ENCODE results near the gene NDUFA13. TPM values are rescaled to one million over a fixed set of nuclear protein-coding genes. Genes with fewer than 3 reads are reported as not detected.
"Not testable (repeated sequence)": the region's sequence is repeated elsewhere in the genome, so short reads cannot be mapped to it uniquely, and the experiment has no call there.

The NDUFA13 gene
- total RNA-seq (ENCODE audit: unreplicated experiment), result 278 TPM
- long read RNA-seq, transcript NDUFA13-204 (5 exons, 991 nt), result major isoform, 152 of 152 reads
- long read RNA-seq, partial matches to known transcripts, result 0 of 152 reads
- long read RNA-seq, other reads (novel, unspliced or antisense), result 0 of 152 reads

DNA sequence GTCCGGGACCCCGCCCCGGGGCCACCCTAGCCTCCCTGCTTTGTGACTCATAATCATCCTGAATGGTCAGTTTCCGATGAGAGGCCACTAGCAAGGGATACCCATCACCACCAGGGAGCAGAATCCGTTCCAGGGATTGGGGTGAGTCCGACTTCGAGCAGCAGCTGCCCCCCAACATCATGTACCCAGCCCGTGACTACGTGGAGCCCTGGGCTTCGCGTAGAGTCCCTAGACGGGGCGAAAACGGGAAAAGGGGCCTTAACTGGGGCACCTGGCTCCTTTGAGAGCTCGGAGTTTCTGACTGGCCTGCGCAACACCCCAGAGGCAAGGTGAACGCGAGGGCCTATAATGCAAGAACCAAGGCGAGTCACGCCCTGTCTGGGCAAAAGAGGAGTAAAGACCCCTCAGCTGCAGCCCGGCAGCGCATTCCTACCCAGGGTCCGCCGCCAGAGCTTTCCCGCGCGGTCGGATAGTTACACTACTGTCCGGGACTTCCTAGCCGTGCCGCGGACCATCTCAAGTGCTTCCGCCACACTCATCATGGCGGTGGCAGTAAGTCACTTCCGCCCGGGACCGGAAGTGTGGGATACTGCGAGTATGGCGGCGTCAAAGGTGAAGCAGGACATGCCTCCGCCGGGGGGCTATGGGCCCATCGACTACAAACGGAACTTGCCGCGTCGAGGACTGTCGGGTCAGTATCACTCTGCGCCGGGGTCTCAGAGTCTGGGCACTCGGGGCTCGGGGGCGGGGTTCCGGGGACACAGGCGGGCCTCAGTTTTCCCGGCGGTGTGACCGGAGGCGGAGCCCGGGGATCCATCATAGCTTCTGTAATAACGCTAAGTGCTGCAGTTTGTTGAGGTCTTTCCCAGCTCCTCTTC, at the start of gene NDUFA13:
NDUFA13 (plus strand) TSS at position 584 of the 878 bp plus-strand sequence; CDS start at position 598, 14 bp downstream.
- DNase-seq (ENCODE audit: low spot score), result peak; percentile 92
- no peaks in the 10 kb centered on the region for H3K9me3 Mint-ChIP-seq (ENCODE audit: unreplicated experiment)
- H3K4me1 Mint-ChIP-seq (ENCODE audit: unreplicated experiment), result no peaks in the 10 kb centered on the region
- no peak for TF ChIP-seq CTCF (IDR thresholded peaks at IDR 0.05; ENCODE audit: unreplicated experiment)
- H3K27ac Mint-ChIP-seq (ENCODE audit: unreplicated experiment), result peak within 1 kb of the TSS; percentile 95
- H3K4me3 Mint-ChIP-seq (ENCODE audit: unreplicated experiment), result peak within 1 kb of the TSS; percentile 94
- peaks cover 11% of the 10 kb centered on the region for H3K27me3 Mint-ChIP-seq (ENCODE audit: unreplicated experiment)
- H3K36me3 Mint-ChIP-seq (ENCODE audit: low read depth, unreplicated experiment), result no peaks in the 10 kb centered on the region

DNA sequence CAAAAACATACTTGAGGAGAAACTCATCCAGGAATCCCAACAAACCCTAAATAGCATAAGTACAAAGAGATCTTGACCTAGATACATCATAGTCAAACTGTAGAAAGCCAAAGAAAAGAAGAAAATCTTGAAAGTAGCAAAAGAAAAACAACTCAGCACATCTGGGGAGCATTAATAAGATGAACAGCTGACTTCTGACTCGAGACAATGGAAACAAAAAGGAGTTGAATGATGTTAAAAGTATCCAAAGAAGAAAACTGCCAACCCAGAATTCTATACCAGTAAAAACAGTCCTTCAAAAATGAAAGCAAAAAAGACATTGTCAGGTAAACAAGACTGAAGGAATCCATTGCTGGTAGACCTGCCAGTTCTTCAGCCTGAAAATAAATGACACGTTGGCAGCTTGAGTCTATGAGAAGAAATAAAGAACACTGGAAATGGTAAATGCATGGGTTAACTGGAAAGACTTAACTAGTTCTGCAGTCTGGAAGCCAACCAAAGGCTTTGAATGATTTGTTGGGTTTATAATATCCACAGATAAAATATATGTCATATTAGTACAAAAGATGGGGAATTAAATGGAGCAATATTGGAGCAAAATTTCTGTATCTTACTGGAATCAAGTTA, 47.5 kb upstream of the NDUFA13 start:
- TF ChIP-seq CTCF (IDR thresholded peaks at IDR 0.05; ENCODE audit: unreplicated experiment), result no peak
- Mint-ChIP-seq H3K36me3 (ENCODE audit: low read depth, unreplicated experiment) (peaks cover 42% of the 10 kb centered on the region), H3K9me3 (ENCODE audit: unreplicated experiment) (peaks cover 12% of the 10 kb centered on the region), H3K4me3 (ENCODE audit: unreplicated experiment) (peak overlapping the region; percentile 37), H3K4me1 (ENCODE audit: unreplicated experiment) (peaks cover 28% of the 10 kb centered on the region), H3K27ac (ENCODE audit: unreplicated experiment) (no peak overlapping the region), H3K27me3 (ENCODE audit: unreplicated experiment) (peaks cover 21% of the 10 kb centered on the region)
- no peak for DNase-seq (ENCODE audit: low spot score)

DNA sequence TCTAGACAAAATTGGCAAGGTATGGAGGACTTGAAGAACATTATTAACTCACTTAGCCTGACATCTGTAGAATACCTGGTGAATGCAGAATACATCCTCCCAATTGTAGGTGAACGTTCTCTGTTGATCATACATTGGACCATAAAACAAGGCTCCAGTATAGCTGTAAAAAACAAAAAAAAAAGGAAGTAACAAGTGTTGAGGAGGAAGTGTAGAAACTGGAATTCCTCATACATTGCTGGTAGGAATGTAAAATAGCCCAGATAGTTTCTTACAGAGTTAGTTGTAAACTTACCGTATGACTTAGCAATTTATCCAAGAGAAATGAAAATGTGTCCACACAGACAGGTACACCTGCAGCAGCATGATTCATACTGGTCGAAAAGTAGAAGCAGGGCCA, 45.4 kb upstream of the NDUFA13 start:
- TF ChIP-seq CTCF (IDR thresholded peaks at IDR 0.05; ENCODE audit: unreplicated experiment), result no peak

GRCh38 chr19:19471682-19472081, 44.3 kb upstream of the NDUFA13 start:
- Mint-ChIP-seq H3K27ac (ENCODE audit: unreplicated experiment) (no peak overlapping the region), H3K36me3 (ENCODE audit: low read depth, unreplicated experiment) (peaks cover 34% of the 10 kb centered on the region), H3K9me3 (ENCODE audit: unreplicated experiment) (peaks cover 7% of the 10 kb centered on the region), H3K27me3 (ENCODE audit: unreplicated experiment) (peaks cover 14% of the 10 kb centered on the region), H3K4me3 (ENCODE audit: unreplicated experiment) (no peak overlapping the region), H3K4me1 (ENCODE audit: unreplicated experiment) (peaks cover 25% of the 10 kb centered on the region)
- no peak for DNase-seq (ENCODE audit: low spot score)
- TF ChIP-seq CTCF (IDR thresholded peaks at IDR 0.05; ENCODE audit: unreplicated experiment), result no peak

More for the DNA sequence above, 45.4 kb upstream of the NDUFA13 start:
- peaks cover 44% of the 10 kb centered on the region for H3K36me3 Mint-ChIP-seq (ENCODE audit: low read depth, unreplicated experiment)
- peak overlapping the region; percentile 76 for H3K27ac Mint-ChIP-seq (ENCODE audit: unreplicated experiment)
- peaks cover 7% of the 10 kb centered on the region for H3K9me3 Mint-ChIP-seq (ENCODE audit: unreplicated experiment)
- H3K4me1 Mint-ChIP-seq (ENCODE audit: unreplicated experiment), result peaks cover 23% of the 10 kb centered on the region
- peaks cover 17% of the 10 kb centered on the region for H3K27me3 Mint-ChIP-seq (ENCODE audit: unreplicated experiment)
- H3K4me3 Mint-ChIP-seq (ENCODE audit: unreplicated experiment), result peak overlapping the region; percentile 16
- DNase-seq (ENCODE audit: low spot score), result no peak

DNA sequence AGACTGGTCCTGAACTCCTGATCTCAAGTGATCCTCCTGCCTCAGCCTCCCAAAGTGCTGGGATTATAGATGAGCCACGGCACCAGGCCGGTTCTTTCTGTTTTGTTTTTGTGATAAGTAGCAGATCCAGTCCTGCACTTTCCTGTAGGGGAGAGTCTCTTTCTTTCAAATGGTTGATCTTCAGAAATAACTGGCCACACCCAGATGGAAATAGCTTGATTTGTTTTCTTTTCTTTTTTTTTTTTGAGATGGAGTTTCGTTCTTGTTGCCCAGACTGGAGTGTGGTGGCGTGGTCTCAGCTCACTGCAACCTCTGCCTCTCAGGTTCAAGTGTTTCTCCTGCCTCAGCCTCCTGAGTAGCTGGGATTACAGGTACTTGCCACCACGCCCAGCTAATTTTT, 43.9 kb upstream of the NDUFA13 start:
- H3K9me3 Mint-ChIP-seq (ENCODE audit: unreplicated experiment); H3K4me3 Mint-ChIP-seq (ENCODE audit: unreplicated experiment); H3K27ac Mint-ChIP-seq (ENCODE audit: unreplicated experiment); DNase-seq (ENCODE audit: low spot score): not testable (repeated sequence)
- H3K4me1 Mint-ChIP-seq (ENCODE audit: unreplicated experiment), result peaks cover 25% of the 10 kb centered on the region
- H3K27me3 Mint-ChIP-seq (ENCODE audit: unreplicated experiment), result peaks cover 17% of the 10 kb centered on the region
- H3K36me3 Mint-ChIP-seq (ENCODE audit: low read depth, unreplicated experiment), result peaks cover 31% of the 10 kb centered on the region

Data from endothelial cell (in vitro differentiated cells).